ENCODE data around the gene SLC9A9.

Gene SLC9A9

DNA sequence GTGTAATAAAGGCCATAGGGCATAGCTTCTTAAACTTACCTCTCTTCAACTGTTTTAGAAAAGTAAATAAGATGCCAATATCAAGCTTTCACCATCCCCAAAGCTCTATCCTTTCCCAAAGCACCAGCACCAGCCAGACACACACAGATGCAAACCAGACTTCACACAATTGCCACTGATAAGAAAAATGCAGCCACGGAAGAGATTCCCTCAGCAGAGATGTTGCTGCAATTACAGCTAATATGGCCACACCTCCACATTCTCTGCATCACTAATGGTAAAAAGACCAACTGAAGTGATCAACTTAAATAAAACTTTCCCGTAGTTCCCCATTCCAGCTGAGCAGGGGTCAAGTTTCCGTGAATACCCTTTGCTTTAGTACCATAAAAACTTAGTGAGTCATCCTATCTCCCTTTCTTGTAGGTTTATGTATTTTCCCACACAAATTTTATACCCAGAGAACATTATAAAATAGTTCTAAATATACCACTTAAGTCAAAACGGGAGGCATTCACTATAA is 64.4 kb downstream of the SLC9A9 start:
- H3K9me3 Mint-ChIP-seq, result peaks cover 4% of the 10 kb centered on the region in 2 donors
- ATAC-seq (replicated peaks), result no peak
- H3K4me3 Mint-ChIP-seq, result no peak overlapping the region
- no peak overlapping the region for H3K27ac Mint-ChIP-seq
- peaks cover 13 to 21% of the 10 kb centered on the region in 2 donors for H3K4me1 Mint-ChIP-seq
- H3K36me3 Mint-ChIP-seq, result peaks cover 8 to 11% of the 10 kb centered on the region in 2 donors
- DNase-seq, result no peak
- H3K27me3 Mint-ChIP-seq, result no peaks in the 10 kb centered on the region

DNA sequence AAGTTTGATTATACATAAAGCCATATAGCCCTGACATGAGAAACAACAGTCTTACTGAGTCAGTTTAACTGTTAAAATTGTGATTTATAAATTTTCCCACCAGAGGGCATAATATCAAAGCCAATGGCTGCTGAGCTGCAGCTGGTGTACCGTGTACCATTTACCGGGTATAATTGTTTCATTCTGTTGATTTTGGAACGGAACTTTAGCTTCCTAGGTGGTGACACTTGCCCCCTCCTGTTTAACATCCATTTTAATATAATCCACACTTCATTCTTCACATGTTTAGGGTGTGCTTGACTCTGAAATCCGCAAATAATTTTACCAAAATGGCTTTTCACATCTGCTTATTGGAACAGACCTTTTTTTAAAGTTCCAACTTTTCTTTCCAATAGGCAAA is 72.8 kb downstream of the SLC9A9 start:
- no peak for DNase-seq

GRCh38 chr3:143771939-143772338 is 76.3 kb downstream of the SLC9A9 start:
- ATAC-seq (replicated peaks) (no peak), DNase-seq (no peak)
- H3K27me3 Mint-ChIP-seq, result no peaks in the 10 kb centered on the region
- H3K9me3 Mint-ChIP-seq, result no peaks in the 10 kb centered on the region
- H3K4me3 Mint-ChIP-seq, result no peak overlapping the region
- peak overlapping the region; percentile 69 for H3K27ac Mint-ChIP-seq
- H3K4me1 Mint-ChIP-seq, result peaks cover 2 to 11% of the 10 kb centered on the region in 2 donors
- no peaks in the 10 kb centered on the region for H3K36me3 Mint-ChIP-seq

More for the DNA sequence above, 72.8 kb downstream of the SLC9A9 start:
- peaks cover 0 to 6% of the 10 kb centered on the region in 2 donors for H3K4me1 Mint-ChIP-seq
- H3K9me3 Mint-ChIP-seq, result no peaks in the 10 kb centered on the region
- H3K27me3 Mint-ChIP-seq, result no peaks in the 10 kb centered on the region
- H3K4me3 Mint-ChIP-seq, result no peak overlapping the region
- peak; percentile 83 to 84 for ATAC-seq (replicated peaks)
- H3K36me3 Mint-ChIP-seq, result peaks cover 3 to 5% of the 10 kb centered on the region in 2 donors
- H3K27ac Mint-ChIP-seq, result no peak overlapping the region

- ATAC-seq (replicated peaks) (no peak), DNase-seq (no peak)
- Mint-ChIP-seq H3K4me3 (no peak overlapping the region), H3K27ac (no peak overlapping the region), H3K4me1 (peaks cover 2 to 11% of the 10 kb centered on the region in 2 donors), H3K9me3 (no peaks in the 10 kb centered on the region), H3K27me3 (no peaks in the 10 kb centered on the region), H3K36me3 (no peaks in the 10 kb centered on the region)
Observed at GRCh38 chr3:143771258-143771657, 77.0 kb downstream of the SLC9A9 start.

- Mint-ChIP-seq H3K4me3 (no peak overlapping the region), H3K36me3 (no peaks in the 10 kb centered on the region), H3K4me1 (peaks cover 2 to 8% of the 10 kb centered on the region in 2 donors), H3K27ac (no peak overlapping the region), H3K9me3 (no peaks in the 10 kb centered on the region), H3K27me3 (no peaks in the 10 kb centered on the region)
- no peak for ATAC-seq (replicated peaks)
- no peak for DNase-seq
Observed at GRCh38 chr3:143770391-143770790, 77.9 kb downstream of the SLC9A9 start.

GRCh38 chr3:143769616-143770015 is 78.7 kb downstream of the SLC9A9 start:
- peaks cover 6% of the 10 kb centered on the region in 2 donors for H3K4me1 Mint-ChIP-seq
- ATAC-seq (replicated peaks) (no peak), DNase-seq (no peak)
- no peak overlapping the region for H3K27ac Mint-ChIP-seq
- H3K36me3 Mint-ChIP-seq, result no peaks in the 10 kb centered on the region
- H3K9me3 Mint-ChIP-seq, result no peaks in the 10 kb centered on the region
- H3K4me3 Mint-ChIP-seq, result no peak overlapping the region
- H3K27me3 Mint-ChIP-seq, result no peaks in the 10 kb centered on the region

DNA sequence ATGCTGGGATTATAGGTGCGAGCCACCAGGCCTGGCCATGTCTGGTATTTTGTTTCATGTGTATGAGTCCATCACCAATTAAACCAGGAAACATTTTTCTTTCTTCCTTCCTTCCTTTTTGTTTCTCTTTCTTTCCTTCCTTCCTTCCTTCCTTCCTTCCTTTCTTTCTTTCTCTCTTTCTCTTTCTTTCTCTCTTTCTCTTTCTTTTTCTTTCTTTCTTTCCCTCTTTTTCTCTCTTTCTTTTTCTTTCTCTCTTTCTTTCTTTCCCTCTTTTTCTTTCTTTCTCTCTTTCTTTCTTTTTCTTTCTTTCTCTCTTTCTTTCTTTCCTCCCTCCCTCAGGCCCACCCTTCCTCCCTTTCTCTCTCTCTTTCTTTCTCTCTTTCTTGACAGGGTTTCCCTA is 83.4 kb downstream of the SLC9A9 start:
- Mint-ChIP-seq H3K4me3 (no peak overlapping the region), H3K27ac (peak overlapping the region; percentile 60), H3K36me3 (no peaks in the 10 kb centered on the region), H3K9me3 (peaks cover 0 to 1% of the 10 kb centered on the region in 2 donors), H3K4me1 (peaks cover 6% of the 10 kb centered on the region in 2 donors), H3K27me3 (no peaks in the 10 kb centered on the region)
- ATAC-seq (replicated peaks) (no peak), DNase-seq (no peak)

GRCh38 chr3:143763564-143764162 is 84.6 kb downstream of the SLC9A9 start:
- no peak for ATAC-seq (replicated peaks)
- Mint-ChIP-seq H3K27ac (no peak overlapping the region), H3K9me3 (peaks cover 0 to 1% of the 10 kb centered on the region in 2 donors), H3K27me3 (no peaks in the 10 kb centered on the region), H3K4me1 (peaks cover 6% of the 10 kb centered on the region in 2 donors), H3K4me3 (no peak overlapping the region), H3K36me3 (no peaks in the 10 kb centered on the region)
- no peak for DNase-seq

GRCh38 chr3:143757691-143758090 is 90.6 kb downstream of the SLC9A9 start:
- Mint-ChIP-seq H3K36me3 (no peaks in the 10 kb centered on the region), H3K4me3 (no peak overlapping the region), H3K9me3 (peaks cover 0 to 1% of the 10 kb centered on the region in 2 donors), H3K27me3 (no peaks in the 10 kb centered on the region), H3K27ac (no peak overlapping the region), H3K4me1 (no peaks in the 10 kb centered on the region)
- DNase-seq (no peak), ATAC-seq (replicated peaks) (no peak)

- Mint-ChIP-seq H3K27me3 (no peaks in the 10 kb centered on the region), H3K4me3 (no peak overlapping the region), H3K9me3 (no peaks in the 10 kb centered on the region), H3K4me1 (peaks cover 10 to 13% of the 10 kb centered on the region in 2 donors), H3K36me3 (no peaks in the 10 kb centered on the region), H3K27ac (no peak overlapping the region)
- no peak for DNase-seq
- ATAC-seq (replicated peaks), result no peak
Observed at GRCh38 chr3:143755978-143756377, 92.3 kb downstream of the SLC9A9 start.

DNA sequence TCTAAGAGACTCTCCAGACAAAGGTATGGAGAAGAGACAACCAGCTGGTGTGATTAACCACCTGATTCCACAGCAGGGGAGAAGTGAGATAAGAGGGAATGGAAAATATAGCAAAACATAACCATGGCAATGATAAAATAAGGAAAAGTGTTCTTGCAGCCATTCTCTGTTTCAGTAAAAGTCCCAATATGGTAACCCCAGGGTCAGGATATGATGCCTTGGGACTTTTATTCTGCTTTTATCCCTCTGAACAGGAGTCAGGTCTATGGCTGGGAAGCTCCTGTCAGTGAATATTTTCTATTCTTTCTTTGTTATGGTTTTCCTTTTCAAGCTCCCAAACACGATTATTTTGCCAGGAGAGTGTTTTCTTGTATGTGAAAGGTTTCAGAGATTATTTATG is 94.2 kb downstream of the SLC9A9 start:
- no peaks in the 10 kb centered on the region for H3K27me3 Mint-ChIP-seq
- H3K9me3 Mint-ChIP-seq, result no peaks in the 10 kb centered on the region
- no peak overlapping the region for H3K27ac Mint-ChIP-seq
- DNase-seq, result no peak
- no peak overlapping the region for H3K4me3 Mint-ChIP-seq
- H3K36me3 Mint-ChIP-seq, result no peaks in the 10 kb centered on the region
- peaks cover 10 to 13% of the 10 kb centered on the region in 2 donors for H3K4me1 Mint-ChIP-seq
- ATAC-seq (replicated peaks), result no peak

- no peak for ATAC-seq (replicated peaks)
- peaks cover 10 to 13% of the 10 kb centered on the region in 2 donors for H3K4me1 Mint-ChIP-seq
- no peaks in the 10 kb centered on the region for H3K27me3 Mint-ChIP-seq
- H3K9me3 Mint-ChIP-seq, result no peaks in the 10 kb centered on the region
- DNase-seq, result no peak
- H3K36me3 Mint-ChIP-seq, result no peaks in the 10 kb centered on the region
- H3K27ac Mint-ChIP-seq, result no peak overlapping the region
- no peak overlapping the region for H3K4me3 Mint-ChIP-seq
Observed at GRCh38 chr3:143753456-143753855, 94.8 kb downstream of the SLC9A9 start.

GRCh38 chr3:143753006-143753405 is 95.3 kb downstream of the SLC9A9 start:
- H3K9me3 Mint-ChIP-seq, result no peaks in the 10 kb centered on the region
- H3K27ac Mint-ChIP-seq, result no peak overlapping the region
- no peaks in the 10 kb centered on the region for H3K36me3 Mint-ChIP-seq
- no peak for DNase-seq
- no peak overlapping the region for H3K4me3 Mint-ChIP-seq
- peaks cover 10 to 13% of the 10 kb centered on the region in 2 donors for H3K4me1 Mint-ChIP-seq
- H3K27me3 Mint-ChIP-seq, result no peaks in the 10 kb centered on the region
- no peak for ATAC-seq (replicated peaks)

GRCh38 chr3:143751643-143752178 is 96.6 kb downstream of the SLC9A9 start:
- Mint-ChIP-seq H3K4me3 (peak overlapping the region; percentile 14 to 46), H3K27me3 (no peaks in the 10 kb centered on the region), H3K4me1 (peaks cover 10 to 13% of the 10 kb centered on the region in 2 donors), H3K27ac (peak overlapping the region; percentile 76), H3K36me3 (no peaks in the 10 kb centered on the region), H3K9me3 (no peaks in the 10 kb centered on the region)
- peak; percentile 13 for DNase-seq
- ATAC-seq (replicated peaks), result peak; percentile 92 to 96

DNA sequence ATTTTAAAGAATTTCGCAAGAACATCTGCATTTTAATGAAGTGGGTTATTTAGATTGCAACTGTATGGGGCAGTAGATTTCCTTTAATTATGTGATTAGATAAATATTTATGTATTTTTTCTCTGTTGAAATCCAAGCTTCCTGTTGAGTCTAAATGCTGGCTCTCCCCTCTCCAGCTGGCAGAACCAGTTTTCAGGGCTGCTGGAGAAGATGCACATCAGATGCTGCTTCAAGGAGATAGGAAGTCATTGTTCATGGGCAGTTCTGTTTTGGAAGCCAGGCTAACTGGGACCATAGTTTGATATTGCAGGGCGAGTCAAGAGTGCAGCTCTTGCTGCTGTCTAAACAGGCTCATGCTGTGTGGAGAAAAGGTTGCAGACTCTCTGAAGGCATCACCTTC is 97.4 kb downstream of the SLC9A9 start:
- Mint-ChIP-seq H3K4me3 (no peak overlapping the region), H3K36me3 (peaks cover 0 to 3% of the 10 kb centered on the region in 2 donors), H3K27ac (no peak overlapping the region), H3K27me3 (no peaks in the 10 kb centered on the region), H3K4me1 (peaks cover 10 to 13% of the 10 kb centered on the region in 2 donors), H3K9me3 (no peaks in the 10 kb centered on the region)
- DNase-seq, result no peak
- no peak for ATAC-seq (replicated peaks)

Measured in stimulated activated naive B cell treated with anti-CD40 and anti-IgM and Interleukin-4, amounts not matched to agents 10 μg/mL and 1 μg/mL and 100 μg/mL, for 72 hours (primary cell).